K562 (cell line): Measurements from ENCODE around the gene C19orf47.

ENCODE experiments used
- EZH2 ChIP-seq: IDR thresholded peaks from 2 replicates; pipeline ENCODE4 v1.6.1; 2012; ENCODE audit warnings: low read depth, mild to moderate bottlenecking, inconsistent platforms, low read length, borderline replicate concordance
- GATA2 ChIP-seq: sonication (generic); formaldehyde crosslinking; IDR thresholded peaks from 2 replicates; pipeline ENCODE4 v1.4.0; 2020; ENCODE audit warnings: mild to moderate bottlenecking, missing genetic modification reagents
- HNRNPLL ChIP-seq: fragments of 200-400 bp; formaldehyde crosslinking; IDR thresholded peaks from 2 replicates; pipeline ENCODE4 v1.6.1; 2017; ENCODE audit warnings: low read length, low read depth, mild to moderate bottlenecking; ENCODE audit not compliant: poor library complexity, severe bottlenecking
- POLR2AphosphoS5 ChIP-seq: IDR thresholded peaks from 2 replicates; pipeline ENCODE4 v1.6.1; 2011; ENCODE audit warnings: mild to moderate bottlenecking, low read depth, low read length, moderate library complexity; ENCODE audit not compliant: control insufficient read depth, insufficient read depth
- TEAD4 ChIP-seq, 2 experiments: sonication (generic) in 1 of 2; formaldehyde crosslinking in 1 of 2; IDR thresholded peaks; 2 replicates each; pipeline versions ENCODE4 v1.6.1 to v1.8.0; 2012 to 2022; ENCODE audit warnings: borderline replicate concordance in 1 of 2, inconsistent platforms in 1 of 2, low read length in 1 of 2, mild to moderate bottlenecking in 1 of 2, missing genetic modification reagents in 1 of 2
- TOE1 ChIP-seq, 2 experiments: fragments of 450-650 bp in 1 of 2; sonication (generic) in 1 of 2; formaldehyde crosslinking in 1 of 2; IDR thresholded peaks; 2 replicates each; pipeline versions ENCODE4 v1.7.1 to v1.8.0; 2016 to 2022; ENCODE audit warnings: borderline replicate concordance in 2 of 2, mild to moderate bottlenecking in 2 of 2, antibody characterized with exemption in 1 of 2, inconsistent platforms in 1 of 2, low read depth in 1 of 2, missing genetic modification reagents in 1 of 2, moderate library complexity in 1 of 2
- ZBTB33 ChIP-seq: sonication (generic); formaldehyde crosslinking; IDR thresholded peaks from 2 replicates; pipeline ENCODE4 v1.8.1; 2023; ENCODE audit warnings: mild to moderate bottlenecking, missing genetic modification reagents
- ZFX ChIP-seq: sonication (generic); formaldehyde crosslinking; IDR thresholded peaks from 2 replicates; pipeline ENCODE4 v1.8.0; 2022; ENCODE audit warnings: mild to moderate bottlenecking, missing genetic modification reagents, moderate library complexity
- TF ChIP-seq, protein P1 (sequence below), 2 experiments: fragments of 150-350 bp in 1 of 2; IDR thresholded peaks; 2 replicates each; pipeline ENCODE4 v1.6.1; 2012 to 2016; ENCODE audit warnings: low read depth in 2 of 2, low read length in 2 of 2, mild to moderate bottlenecking in 1 of 2, moderate library complexity in 1 of 2
- TF ChIP-seq, protein P2 (sequence below), 2 experiments: fragments of 450-650 bp; formaldehyde crosslinking in 1 of 2; IDR thresholded peaks; 2 replicates each; pipeline versions ENCODE4 v1.4.0 to v1.6.1; 2014 to 2020; ENCODE audit warnings: mild to moderate bottlenecking in 2 of 2, borderline replicate concordance in 1 of 2, low read depth in 1 of 2
- TF ChIP-seq, protein P3 (sequence below), 3 experiments: IDR thresholded peaks in 2 of 3; conservative IDR thresholded peaks in 1 of 3; 2 replicates each; pipeline ENCODE4 v1.5.1; 2011 to 2012; ENCODE audit warnings: low read length in 3 of 3, mild to moderate bottlenecking in 3 of 3, control low read depth in 2 of 3, improper control_type of control experiment in 1 of 3, inconsistent platforms in 1 of 3, low read depth in 1 of 3, mixed read lengths in 1 of 3, moderate library complexity in 1 of 3; ENCODE audit not compliant: insufficient read depth in 2 of 3

- TF ChIP-seq, protein P1, sequence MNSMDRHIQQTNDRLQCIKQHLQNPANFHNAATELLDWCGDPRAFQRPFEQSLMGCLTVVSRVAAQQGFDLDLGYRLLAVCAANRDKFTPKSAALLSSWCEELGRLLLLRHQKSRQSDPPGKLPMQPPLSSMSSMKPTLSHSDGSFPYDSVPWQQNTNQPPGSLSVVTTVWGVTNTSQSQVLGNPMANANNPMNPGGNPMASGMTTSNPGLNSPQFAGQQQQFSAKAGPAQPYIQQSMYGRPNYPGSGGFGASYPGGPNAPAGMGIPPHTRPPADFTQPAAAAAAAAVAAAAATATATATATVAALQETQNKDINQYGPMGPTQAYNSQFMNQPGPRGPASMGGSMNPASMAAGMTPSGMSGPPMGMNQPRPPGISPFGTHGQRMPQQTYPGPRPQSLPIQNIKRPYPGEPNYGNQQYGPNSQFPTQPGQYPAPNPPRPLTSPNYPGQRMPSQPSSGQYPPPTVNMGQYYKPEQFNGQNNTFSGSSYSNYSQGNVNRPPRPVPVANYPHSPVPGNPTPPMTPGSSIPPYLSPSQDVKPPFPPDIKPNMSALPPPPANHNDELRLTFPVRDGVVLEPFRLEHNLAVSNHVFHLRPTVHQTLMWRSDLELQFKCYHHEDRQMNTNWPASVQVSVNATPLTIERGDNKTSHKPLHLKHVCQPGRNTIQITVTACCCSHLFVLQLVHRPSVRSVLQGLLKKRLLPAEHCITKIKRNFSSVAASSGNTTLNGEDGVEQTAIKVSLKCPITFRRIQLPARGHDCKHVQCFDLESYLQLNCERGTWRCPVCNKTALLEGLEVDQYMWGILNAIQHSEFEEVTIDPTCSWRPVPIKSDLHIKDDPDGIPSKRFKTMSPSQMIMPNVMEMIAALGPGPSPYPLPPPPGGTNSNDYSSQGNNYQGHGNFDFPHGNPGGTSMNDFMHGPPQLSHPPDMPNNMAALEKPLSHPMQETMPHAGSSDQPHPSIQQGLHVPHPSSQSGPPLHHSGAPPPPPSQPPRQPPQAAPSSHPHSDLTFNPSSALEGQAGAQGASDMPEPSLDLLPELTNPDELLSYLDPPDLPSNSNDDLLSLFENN (IDR thresholded peaks at IDR 0.05; ENCODE audit: low read depth in 2 of 2, low read length in 2 of 2) = no peak
- TF ChIP-seq, protein P2, sequence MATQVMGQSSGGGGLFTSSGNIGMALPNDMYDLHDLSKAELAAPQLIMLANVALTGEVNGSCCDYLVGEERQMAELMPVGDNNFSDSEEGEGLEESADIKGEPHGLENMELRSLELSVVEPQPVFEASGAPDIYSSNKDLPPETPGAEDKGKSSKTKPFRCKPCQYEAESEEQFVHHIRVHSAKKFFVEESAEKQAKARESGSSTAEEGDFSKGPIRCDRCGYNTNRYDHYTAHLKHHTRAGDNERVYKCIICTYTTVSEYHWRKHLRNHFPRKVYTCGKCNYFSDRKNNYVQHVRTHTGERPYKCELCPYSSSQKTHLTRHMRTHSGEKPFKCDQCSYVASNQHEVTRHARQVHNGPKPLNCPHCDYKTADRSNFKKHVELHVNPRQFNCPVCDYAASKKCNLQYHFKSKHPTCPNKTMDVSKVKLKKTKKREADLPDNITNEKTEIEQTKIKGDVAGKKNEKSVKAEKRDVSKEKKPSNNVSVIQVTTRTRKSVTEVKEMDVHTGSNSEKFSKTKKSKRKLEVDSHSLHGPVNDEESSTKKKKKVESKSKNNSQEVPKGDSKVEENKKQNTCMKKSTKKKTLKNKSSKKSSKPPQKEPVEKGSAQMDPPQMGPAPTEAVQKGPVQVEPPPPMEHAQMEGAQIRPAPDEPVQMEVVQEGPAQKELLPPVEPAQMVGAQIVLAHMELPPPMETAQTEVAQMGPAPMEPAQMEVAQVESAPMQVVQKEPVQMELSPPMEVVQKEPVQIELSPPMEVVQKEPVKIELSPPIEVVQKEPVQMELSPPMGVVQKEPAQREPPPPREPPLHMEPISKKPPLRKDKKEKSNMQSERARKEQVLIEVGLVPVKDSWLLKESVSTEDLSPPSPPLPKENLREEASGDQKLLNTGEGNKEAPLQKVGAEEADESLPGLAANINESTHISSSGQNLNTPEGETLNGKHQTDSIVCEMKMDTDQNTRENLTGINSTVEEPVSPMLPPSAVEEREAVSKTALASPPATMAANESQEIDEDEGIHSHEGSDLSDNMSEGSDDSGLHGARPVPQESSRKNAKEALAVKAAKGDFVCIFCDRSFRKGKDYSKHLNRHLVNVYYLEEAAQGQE (IDR thresholded peaks at IDR 0.05; ENCODE audit: borderline replicate concordance) = no peak
- TF ChIP-seq, protein P2 (CRISPR knock-in tag; IDR thresholded peaks at IDR 0.05; ENCODE audit: low read depth) = no peak
- TF ChIP-seq ZBTB33 (CRISPR knock-in tag) = no peak
- TF ChIP-seq, protein P3, sequence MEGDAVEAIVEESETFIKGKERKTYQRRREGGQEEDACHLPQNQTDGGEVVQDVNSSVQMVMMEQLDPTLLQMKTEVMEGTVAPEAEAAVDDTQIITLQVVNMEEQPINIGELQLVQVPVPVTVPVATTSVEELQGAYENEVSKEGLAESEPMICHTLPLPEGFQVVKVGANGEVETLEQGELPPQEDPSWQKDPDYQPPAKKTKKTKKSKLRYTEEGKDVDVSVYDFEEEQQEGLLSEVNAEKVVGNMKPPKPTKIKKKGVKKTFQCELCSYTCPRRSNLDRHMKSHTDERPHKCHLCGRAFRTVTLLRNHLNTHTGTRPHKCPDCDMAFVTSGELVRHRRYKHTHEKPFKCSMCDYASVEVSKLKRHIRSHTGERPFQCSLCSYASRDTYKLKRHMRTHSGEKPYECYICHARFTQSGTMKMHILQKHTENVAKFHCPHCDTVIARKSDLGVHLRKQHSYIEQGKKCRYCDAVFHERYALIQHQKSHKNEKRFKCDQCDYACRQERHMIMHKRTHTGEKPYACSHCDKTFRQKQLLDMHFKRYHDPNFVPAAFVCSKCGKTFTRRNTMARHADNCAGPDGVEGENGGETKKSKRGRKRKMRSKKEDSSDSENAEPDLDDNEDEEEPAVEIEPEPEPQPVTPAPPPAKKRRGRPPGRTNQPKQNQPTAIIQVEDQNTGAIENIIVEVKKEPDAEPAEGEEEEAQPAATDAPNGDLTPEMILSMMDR (IDR thresholded peaks at IDR 0.05 in 2 of 3, conservative IDR thresholded peaks at IDR 0.05 in 1 of 3; ENCODE audit: insufficient read depth in 2 of 3, low read depth in 1 of 3, low read length in 3 of 3) = no peak
- TF ChIP-seq HNRNPLL = no peak
- no peak for TF ChIP-seq GATA2
- TF ChIP-seq EZH2 = no peak
- TF ChIP-seq POLR2AphosphoS5 = no peak
- TF ChIP-seq TOE1 (IDR thresholded peaks at IDR 0.05; ENCODE audit: borderline replicate concordance) = no peak
- TF ChIP-seq TOE1 (CRISPR knock-in tag; IDR thresholded peaks at IDR 0.05; ENCODE audit: borderline replicate concordance, low read depth) = no peak
- TF ChIP-seq ZFX = no peak
- TF ChIP-seq TEAD4 (IDR thresholded peaks at IDR 0.05; ENCODE audit: low read length) = no peak
- TF ChIP-seq TEAD4 (CRISPR knock-in tag; IDR thresholded peaks at IDR 0.05; ENCODE audit: borderline replicate concordance) = no peak
These were observed 48.8 kb upstream of the C19orf47 start for GRCh38 chr19:40396886-40397567.
